Measurements from ENCODE around the gene JAML. TPM values are rescaled to one million over a fixed set of nuclear protein-coding genes. Genes with fewer than 3 reads are reported as not detected.

Gene JAML
- total and polyA plus RNA-seq, 2 of the 13 experiments (the other 11 are each of a cell fraction or from before 2014, with no cell fraction given): 2.0 to 3.3 TPM

GRCh38 chr11:118194835-118195627, 29.8 kb downstream of the JAML start (continued):
- TF ChIP-seq ZBTB21 (CRISPR knock-in tag; IDR thresholded peaks at IDR 0.05): no peak
- peak; percentile 70 for TF ChIP-seq POGK (CRISPR knock-in tag; conservative IDR thresholded peaks at IDR 0.05)
- no peak for TF ChIP-seq NFRKB (IDR thresholded peaks at IDR 0.05)
- TF ChIP-seq ZNF136 (CRISPR knock-in tag; IDR thresholded peaks at IDR 0.05; ENCODE audit: low read depth): no peak
- no peak for TF ChIP-seq CERS6 (CRISPR knock-in tag; IDR thresholded peaks at IDR 0.05)
- peak; percentile 88 for TF ChIP-seq GATAD2A (CRISPR knock-in tag; IDR thresholded peaks at IDR 0.05)
- TF ChIP-seq MTF1 (CRISPR knock-in tag; IDR thresholded peaks at IDR 0.05): no peak
- TF ChIP-seq MED1 (CRISPR knock-in tag; IDR thresholded peaks at IDR 0.05): peak; percentile 91
- no peak for TF ChIP-seq CENPX (CRISPR knock-in tag; IDR thresholded peaks at IDR 0.05)
- peak; percentile 77; the same call in 1 of the 2 replicates for TF ChIP-seq ELF3 (CRISPR knock-in tag; IDR thresholded peaks at IDR 0.05)
- TF ChIP-seq ZBTB42 (CRISPR knock-in tag; IDR thresholded peaks at IDR 0.05): no peak
- 0 out of 2 replicates have a peak, but pooled peaks have one; percentile 60 for TF ChIP-seq SP140L (CRISPR knock-in tag; IDR thresholded peaks at IDR 0.05; ENCODE audit: borderline replicate concordance)
- no peak for TF ChIP-seq ZFP62 (CRISPR knock-in tag; IDR thresholded peaks at IDR 0.05)
- no peak for TF ChIP-seq ZNF343 (CRISPR knock-in tag; IDR thresholded peaks at IDR 0.05)
- no peak for TF ChIP-seq ZBTB39 (CRISPR knock-in tag; IDR thresholded peaks at IDR 0.05)
- TF ChIP-seq ZNF639 (CRISPR knock-in tag; conservative IDR thresholded peaks at IDR 0.05): no peak
- TF ChIP-seq ATF7 (IDR thresholded peaks at IDR 0.05): peak; percentile 45; the same call in 1 of the 2 replicates
- peak; percentile 89 for TF ChIP-seq ATF7 (CRISPR knock-in tag; IDR thresholded peaks at IDR 0.05)
- peak; percentile 93 for TF ChIP-seq ZGPAT (CRISPR knock-in tag; IDR thresholded peaks at IDR 0.05)
